GM19397 (cell line): Measurements from ENCODE around the gene DNM2.

Source experiments
- ATAC-seq: cut with Tn5 transposase; IDR thresholded peaks from one replicate; pipeline ENCODE4 v1.9.1; 2021; ENCODE audit warnings: mild to moderate bottlenecking, moderate library complexity; ENCODE audit not compliant: unreplicated experiment

The DNM2 gene

GRCh38 chr19:10769533-10770491, 51.9 kb downstream of the DNM2 start:
- ATAC-seq: no peak

DNA sequence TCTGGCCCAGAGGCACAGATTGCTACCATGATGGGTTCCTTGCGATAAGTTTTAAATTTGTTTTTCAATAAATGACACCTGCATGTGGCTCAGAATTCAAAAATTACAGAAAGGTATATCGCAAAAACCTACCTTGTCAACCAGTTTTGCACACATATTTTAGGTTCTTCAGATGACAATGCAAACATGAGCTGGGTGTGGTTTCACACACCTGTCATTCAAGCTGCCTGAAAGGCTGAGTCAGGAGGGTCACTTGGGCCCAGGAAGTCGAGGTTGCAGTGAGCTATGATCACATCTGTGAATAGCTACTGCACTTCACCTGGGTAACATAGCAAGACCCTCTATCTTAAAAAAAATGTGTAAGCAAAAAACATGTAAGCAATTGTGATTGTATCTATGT, 56.1 kb downstream of the DNM2 start:
- ATAC-seq: no peak

DNA sequence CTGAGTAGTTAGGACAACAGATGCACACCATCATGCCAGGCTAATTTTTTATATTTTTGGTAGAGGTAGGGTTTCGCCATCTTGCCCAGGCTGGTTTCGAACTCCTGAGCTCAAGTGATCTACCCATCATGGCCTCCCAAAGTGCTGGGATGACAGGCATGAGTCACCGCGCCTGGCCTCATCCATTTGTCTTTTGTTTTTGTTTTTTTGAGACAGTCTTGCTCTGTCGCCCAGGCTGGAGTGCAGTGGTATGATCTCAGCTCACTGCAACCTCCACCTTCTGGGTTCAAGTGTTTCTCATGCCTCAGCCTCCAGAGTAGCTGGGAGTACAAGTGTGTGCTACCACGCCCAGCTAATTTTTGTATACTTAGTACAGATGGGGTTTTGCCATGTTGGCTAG, 57.0 kb downstream of the DNM2 start:
- no peak for ATAC-seq

DNA sequence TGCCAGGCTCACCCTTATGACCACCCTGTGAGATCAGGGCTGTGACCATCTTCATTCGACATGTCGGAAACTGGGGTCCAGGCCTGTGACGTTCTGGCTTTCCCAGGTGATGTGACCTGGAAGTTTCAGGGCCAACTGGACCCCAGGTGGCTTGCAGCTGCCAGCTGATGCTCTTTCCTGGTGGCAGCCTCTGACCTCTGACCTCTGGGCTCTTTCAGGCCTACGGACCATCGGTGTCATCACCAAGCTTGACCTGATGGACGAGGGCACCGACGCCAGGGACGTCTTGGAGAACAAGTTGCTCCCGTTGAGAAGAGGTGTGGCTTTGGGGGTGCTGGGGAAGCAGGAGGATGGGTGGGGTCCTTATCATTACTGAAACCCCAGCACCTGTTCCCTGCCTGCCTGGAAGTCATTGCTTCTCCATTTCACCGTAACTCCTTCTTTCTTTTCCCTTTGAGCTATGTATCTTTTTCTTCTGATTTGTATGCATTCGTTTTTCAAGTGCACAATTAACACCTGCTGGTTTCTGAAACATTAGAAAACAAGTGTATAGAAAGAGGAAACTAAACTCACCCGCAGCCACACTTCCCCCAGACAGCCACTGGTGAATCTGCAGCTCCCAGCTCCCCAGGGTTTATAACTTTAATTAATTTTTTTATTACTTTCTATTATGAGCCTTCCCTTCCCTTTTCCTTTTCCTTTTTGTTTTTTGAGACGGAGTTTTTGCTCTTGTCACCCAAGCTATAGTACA, 59.2 kb downstream of the DNM2 start:
- no peak for ATAC-seq

- ATAC-seq: no peak
Observed at GRCh38 chr19:10780368-10780767, 62.5 kb downstream of the DNM2 start.

GRCh38 chr19:10782795-10783194, 64.9 kb downstream of the DNM2 start:
- ATAC-seq: no peak

GRCh38 chr19:10784257-10784656, 66.4 kb downstream of the DNM2 start:
- ATAC-seq: no peak

GRCh38 chr19:10788146-10788545, 70.3 kb downstream of the DNM2 start:
- no peak for ATAC-seq

DNA sequence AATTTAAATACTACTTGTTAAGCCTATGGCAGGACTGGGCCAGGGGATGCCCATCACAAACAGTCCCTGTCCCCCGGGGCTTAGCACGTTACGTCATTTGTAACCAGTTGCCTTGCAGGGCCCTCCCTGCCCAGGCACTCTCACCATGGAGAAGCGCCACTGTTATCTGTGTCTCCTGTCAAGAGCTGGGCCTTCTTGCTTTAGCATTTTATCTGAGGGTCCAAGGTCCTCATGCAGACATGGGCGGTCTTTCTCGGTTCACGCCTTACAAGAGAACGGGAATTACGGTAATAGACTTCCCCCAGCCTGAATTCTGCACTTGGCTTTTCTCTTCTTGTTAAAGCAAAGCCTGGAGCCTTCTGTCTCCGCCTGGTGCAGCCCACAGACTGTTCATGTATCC, 72.0 kb downstream of the DNM2 start:
- ATAC-seq: no peak

- no peak for ATAC-seq
Observed at GRCh38 chr19:10796653-10797052, 78.8 kb downstream of the DNM2 start.

- no peak for ATAC-seq
Observed at GRCh38 chr19:10797078-10797477, 79.2 kb downstream of the DNM2 start.

DNA sequence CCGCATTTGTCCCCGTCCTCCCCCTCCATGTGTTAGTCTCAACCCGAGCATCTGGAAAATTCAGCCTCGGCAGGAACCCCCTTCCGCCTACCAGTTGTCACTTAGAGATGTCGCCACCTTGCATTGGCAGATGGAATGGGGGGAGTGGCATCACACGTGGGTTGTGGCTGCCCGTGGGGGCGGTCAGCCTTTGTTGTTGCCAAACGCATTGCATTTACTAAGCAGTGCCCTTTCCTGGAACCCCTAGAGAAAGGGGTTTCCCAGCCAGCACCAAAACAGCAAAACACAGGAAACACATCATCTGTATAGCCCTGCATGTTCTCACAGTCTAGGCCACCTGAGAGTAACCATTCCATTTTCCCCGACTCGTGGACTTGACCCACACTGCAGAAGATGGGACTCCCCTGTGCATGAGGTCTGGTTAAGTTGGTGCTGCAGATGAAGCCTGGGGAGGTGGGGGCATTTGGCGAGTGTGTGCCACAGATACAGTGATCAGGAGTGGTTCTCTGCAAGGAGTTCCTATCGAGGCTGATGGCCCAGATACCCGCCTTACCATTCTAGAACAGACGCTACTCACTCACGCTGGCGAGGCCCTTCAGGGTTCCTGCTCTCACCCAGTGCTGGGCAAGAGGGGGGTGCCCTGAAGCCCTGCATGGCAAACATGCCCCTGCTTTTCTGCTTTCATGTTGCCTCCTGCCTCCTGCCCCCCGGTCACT, 79.8 kb downstream of the DNM2 start:
- no peak for ATAC-seq

DNA sequence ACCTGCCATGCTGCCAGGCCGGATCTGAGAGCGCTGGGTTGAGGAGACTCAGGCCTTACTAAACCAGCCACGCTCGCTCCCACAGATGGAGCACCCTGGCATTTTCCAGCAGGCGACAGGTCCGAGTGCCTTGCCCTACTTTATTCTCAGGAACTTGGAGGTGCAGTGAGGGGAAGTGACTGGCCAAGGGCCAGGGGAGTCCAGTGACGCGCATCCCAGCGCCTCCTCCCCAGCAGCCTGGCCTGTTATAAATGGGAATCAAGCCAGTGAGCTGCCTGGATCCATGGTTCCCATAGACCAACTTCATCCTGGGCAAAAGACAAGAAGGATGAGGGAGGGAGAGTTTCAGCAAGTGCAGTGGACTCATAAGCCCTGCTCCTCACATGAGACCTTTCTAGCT, 82.6 kb downstream of the DNM2 start:
- ATAC-seq: no peak

DNA sequence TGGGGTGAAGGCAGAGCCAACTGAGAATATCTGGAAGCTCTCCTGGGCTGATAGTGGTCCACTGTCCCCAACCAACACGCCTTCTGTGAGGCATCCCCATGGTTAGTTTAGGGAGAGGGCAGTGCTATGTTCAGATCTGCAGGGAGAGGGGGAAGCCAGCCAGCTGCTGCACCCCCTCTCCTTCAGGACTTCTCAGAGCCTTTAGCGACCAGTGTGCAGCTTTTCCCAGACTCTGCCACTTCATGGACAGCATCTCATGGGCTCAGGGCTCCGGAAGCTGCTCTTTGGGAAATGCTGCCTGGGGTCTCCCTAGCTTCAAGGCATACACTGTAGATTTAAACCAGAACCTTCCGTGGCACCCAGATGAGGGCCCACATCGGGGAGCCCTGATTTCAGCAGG, 84.6 kb downstream of the DNM2 start:
- no peak for ATAC-seq

DNA sequence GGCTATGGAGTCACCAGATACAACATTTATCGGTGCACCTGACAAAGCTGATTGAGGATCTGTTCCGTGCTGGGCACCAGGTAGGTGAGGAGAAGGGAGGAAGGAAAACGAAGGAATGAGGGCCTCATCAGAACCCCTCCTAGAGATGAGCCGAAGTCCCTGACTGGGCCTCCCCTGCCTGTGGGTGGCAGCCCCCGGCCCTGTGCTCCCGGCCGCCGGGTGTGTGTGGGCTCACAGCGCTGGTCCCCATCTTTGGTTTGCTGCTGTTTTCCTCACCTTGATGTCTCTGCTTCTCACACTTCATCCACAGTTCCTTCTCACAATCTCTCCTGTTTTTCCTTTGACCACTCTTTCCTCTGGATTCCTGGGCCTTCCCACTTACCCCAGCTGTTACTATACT, 85.4 kb downstream of the DNM2 start:
- no peak for ATAC-seq

DNA sequence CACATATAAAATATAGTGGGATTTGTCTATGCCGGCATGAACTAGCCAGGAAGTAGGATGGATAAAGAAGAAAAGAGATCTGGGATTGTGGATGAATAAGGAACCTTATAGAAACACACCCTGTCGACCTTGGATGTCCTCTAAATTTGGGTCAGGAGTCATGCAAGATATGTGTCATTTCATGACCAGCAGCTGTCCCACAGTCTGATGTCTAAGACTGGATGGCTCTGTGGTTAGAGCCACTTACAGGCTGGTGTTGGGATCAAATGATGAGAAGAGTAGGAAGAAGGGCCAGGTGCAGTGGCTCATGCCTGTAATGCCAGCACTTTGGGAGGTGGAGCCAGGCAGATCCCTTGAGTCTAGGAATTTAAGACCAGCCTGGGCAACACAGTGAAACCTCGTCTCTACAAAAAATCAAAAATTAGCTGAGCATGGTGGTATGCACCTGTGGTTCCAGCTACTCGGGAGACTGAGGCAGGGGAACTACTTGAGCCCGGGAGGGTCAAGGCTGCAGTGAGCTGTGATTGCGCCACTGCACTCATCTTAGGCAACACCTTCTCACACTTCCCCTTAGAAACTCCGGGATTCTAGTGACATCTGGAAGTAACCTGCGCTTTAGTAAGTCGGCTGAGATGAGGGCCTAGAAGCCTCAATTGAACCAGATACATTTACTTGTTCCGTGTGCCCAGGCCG, 87.3 kb downstream of the DNM2 start:
- no peak for ATAC-seq

DNA sequence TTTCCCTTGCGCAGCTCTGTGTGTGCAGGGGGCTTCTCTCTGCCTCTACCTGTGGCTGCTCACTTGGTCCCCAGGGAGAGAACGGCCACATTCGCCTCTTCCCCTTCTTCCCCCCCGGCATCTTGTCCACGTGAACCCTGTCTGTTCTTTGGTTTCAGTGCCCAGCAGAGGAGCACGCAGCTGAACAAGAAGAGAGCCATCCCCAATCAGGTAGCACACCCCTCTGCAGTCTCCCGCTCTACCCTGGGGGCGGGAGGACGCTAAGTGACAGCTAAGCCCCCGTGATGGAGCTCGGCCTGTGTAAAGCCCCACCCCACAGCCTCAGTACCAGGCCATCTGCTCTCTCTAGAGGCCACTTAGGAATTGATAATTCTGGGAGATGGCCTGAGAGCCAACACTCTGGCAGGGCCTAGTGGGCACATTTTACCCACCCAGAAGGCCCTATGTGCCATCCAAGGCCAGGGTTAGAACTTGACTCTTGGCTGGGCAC, 87.9 kb downstream of the DNM2 start:
- ATAC-seq: no peak

DNA sequence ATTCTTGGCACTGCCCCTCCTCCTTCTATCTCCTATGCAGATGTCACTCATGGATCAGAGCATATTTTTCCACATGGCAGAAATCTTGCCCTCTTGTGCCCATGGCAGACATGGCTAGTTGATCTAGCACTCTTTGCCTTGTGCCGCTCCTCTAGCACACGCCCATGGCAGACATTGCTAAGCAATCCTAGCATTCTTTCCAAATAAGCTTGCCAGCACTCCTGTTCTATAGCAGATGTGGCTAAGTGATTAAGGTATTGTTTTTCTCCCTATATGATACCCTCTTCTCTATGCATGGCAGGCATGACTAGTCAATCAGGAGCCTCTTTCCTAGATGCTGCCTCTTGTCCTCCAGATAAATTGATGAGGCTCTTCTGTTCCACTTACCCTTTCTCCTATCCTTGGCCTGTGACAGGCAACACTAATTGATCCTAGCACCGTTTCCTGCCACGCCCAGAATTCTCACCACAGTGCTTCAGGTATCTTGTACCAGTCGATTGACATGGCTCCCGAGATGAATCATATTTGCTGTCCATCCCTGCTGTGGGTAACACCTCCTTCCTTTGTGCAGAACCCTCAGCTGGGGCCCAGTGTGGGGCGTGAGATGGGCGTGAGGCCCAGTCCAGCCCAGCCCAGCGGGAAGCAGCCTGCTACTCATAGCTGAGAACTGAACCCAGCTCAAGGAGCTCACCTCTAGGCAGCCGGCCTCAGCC, 91.2 kb downstream of the DNM2 start:
- no peak for ATAC-seq

GRCh38 chr19:10809651-10810285, 91.9 kb downstream of the DNM2 start:
- ATAC-seq: no peak
